Fibroblast of lung (primary cell): Measurements from ENCODE around the gene MRPS12.

Experiments
- CTCF ChIP-seq, 2 donors: IDR thresholded peaks in 1 of 2; conservative IDR thresholded peaks in 1 of 2; 1 replicate in 1 of 2; 2 replicates in 1 of 2; pipeline ENCODE4 v1.5.1; 2011 to 2012; ENCODE audit warnings: low read length in 2 of 2, control low read depth in 1 of 2, inconsistent platforms in 1 of 2, low read depth in 1 of 2, mild to moderate bottlenecking in 1 of 2
- EZH2 ChIP-seq: IDR thresholded peaks from 2 replicates; pipeline ENCODE4 v1.5.1; 2012; ENCODE audit warnings: low read length, control low read depth, mild to moderate bottlenecking; ENCODE audit errors: missing control alignments

DNA sequence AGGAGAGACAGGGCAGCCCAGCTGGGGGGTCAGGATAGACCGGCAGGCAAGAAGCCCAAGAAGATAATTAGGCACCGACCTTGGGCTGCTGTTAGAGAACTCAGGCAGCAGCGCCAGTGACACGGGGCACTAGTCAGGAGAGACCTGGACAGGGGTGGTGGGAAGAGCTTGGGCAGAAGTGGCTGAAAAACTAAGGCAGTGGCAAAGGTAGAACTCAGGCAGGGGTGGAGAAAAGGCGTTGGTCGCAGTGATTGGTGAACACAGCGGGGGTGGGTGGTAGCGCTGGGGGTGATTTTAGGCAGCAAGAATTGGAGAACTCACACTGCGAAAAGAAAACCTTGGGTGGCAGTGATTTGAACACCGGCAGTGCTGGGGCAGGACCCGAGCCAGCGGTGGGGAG lies 23.1 kb upstream of the MRPS12 start:
- no peak for TF ChIP-seq CTCF (conservative IDR thresholded peaks at IDR 0.05 in 1 of 2, IDR thresholded peaks at IDR 0.05 in 1 of 2; ENCODE audit: low read depth in 1 of 2, low read length in 2 of 2)
- no peak for TF ChIP-seq EZH2
